ENCODE data around the gene TREM2.

TREM2 gene

GRCh38 chr6:41182069-41183034 is 19.4 kb upstream of the TREM2 start:
- peak; percentile 67 for TF ChIP-seq CTCF (IDR thresholded peaks at IDR 0.05; ENCODE audit: low read depth, low read length)
- H3K4me3 ChIP-seq (ENCODE audit: low read depth, low read length) = no peak overlapping the region
- in situ Hi-C loops (cut with HindIII; ENCODE audit: low sequenced_read_pairs) = no loop called here
- DNase-seq (ENCODE audit: low read depth, low spot score) = peak; percentile 33

GRCh38 chr6:41181566-41181965 is 18.6 kb upstream of the TREM2 start:
- in situ Hi-C loops (cut with HindIII; ENCODE audit: low sequenced_read_pairs) = no loop called here
- no peak for DNase-seq (ENCODE audit: low read depth, low spot score)
- H3K4me3 ChIP-seq (ENCODE audit: low read depth, low read length) = no peak overlapping the region
- no peak for TF ChIP-seq CTCF (IDR thresholded peaks at IDR 0.05; ENCODE audit: low read depth, low read length)

- TF ChIP-seq CTCF (IDR thresholded peaks at IDR 0.05; ENCODE audit: low read depth, low read length) = no peak
- no peak for DNase-seq (ENCODE audit: low read depth, low spot score)
- in situ Hi-C loops (cut with HindIII; ENCODE audit: low sequenced_read_pairs) = no loop called here
- no peak overlapping the region for H3K4me3 ChIP-seq (ENCODE audit: low read depth, low read length)
These were observed 16.2 kb upstream of the TREM2 start for GRCh38 chr6:41179163-41179562.

- DNase-seq (ENCODE audit: low read depth, low spot score) = no peak
- no peak overlapping the region for H3K4me3 ChIP-seq (ENCODE audit: low read depth, low read length)
- in situ Hi-C loops (cut with HindIII; ENCODE audit: low sequenced_read_pairs) = no loop called here
- TF ChIP-seq CTCF (IDR thresholded peaks at IDR 0.05; ENCODE audit: low read depth, low read length) = no peak
These were observed 14.8 kb upstream of the TREM2 start for GRCh38 chr6:41177695-41178094.

- DNase-seq (ENCODE audit: low read depth, low spot score) = no peak
- in situ Hi-C loops (cut with HindIII; ENCODE audit: low sequenced_read_pairs) = no loop called here
- no peak for TF ChIP-seq CTCF (IDR thresholded peaks at IDR 0.05; ENCODE audit: low read depth, low read length)
- no peak overlapping the region for H3K4me3 ChIP-seq (ENCODE audit: low read depth, low read length)
These were observed 14.4 kb upstream of the TREM2 start for GRCh38 chr6:41177287-41177686.

GRCh38 chr6:41176189-41176588 is 13.3 kb upstream of the TREM2 start:
- no peak overlapping the region for H3K4me3 ChIP-seq (ENCODE audit: low read depth, low read length)
- in situ Hi-C loops (cut with HindIII; ENCODE audit: low sequenced_read_pairs) = no loop called here
- no peak for DNase-seq (ENCODE audit: low read depth, low spot score)
- TF ChIP-seq CTCF (IDR thresholded peaks at IDR 0.05; ENCODE audit: low read depth, low read length) = no peak
